Measurements from ENCODE around the gene EEF1A2. TPM values are rescaled to one million over a fixed set of nuclear protein-coding genes. Genes with fewer than 3 reads are reported as not detected.

The EEF1A2 gene
- polyA plus RNA-seq, 3 donors: 0.08 TPM; not detected in 2

GRCh38 chr20:63500902-63501817 is 2.3 kb upstream of the EEF1A2 start:
- H3K4me1 ChIP-seq (ENCODE audit: control insufficient read depth in 1 of 2, insufficient read depth in 2 of 2, low read length in 2 of 2): peaks cover 8 to 17% of the 10 kb centered on the region in 2 donors
- H3K36me3 Mint-ChIP-seq: no peaks in the 10 kb centered on the region
- no peak overlapping the region for H3K4me2 ChIP-seq (replicated peaks; ENCODE audit: extremely low read depth, low read length, poor library complexity, severe bottlenecking)
- no peak overlapping the region for H2AFZ ChIP-seq (ENCODE audit: insufficient read depth, low read depth, low read length, poor library complexity, severe bottlenecking)
- peaks cover 9 to 45% of the 10 kb centered on the region in 2 donors for H3K27me3 ChIP-seq (ENCODE audit: control insufficient read depth in 2 of 2, insufficient read depth in 2 of 2, low read length in 2 of 2)
- H4K20me1 ChIP-seq (ENCODE audit: insufficient read depth, low read length): no peaks in the 10 kb centered on the region
- intact Hi-C loops (cut with micrococcal nuclease): no loop called here
- H3K4me1 Mint-ChIP-seq: peaks cover 5% of the 10 kb centered on the region
- peaks cover 18 to 20% of the 10 kb centered on the region in 2 donors for H3K9me3 ChIP-seq (replicated peaks in 1 of 2; ENCODE audit: control insufficient read depth in 1 of 2, insufficient read depth in 1 of 2, low read length in 2 of 2)
- DNase-seq: no peak
- H3K9ac ChIP-seq (ENCODE audit: insufficient read depth, low read length, poor library complexity, severe bottlenecking): no peak overlapping the region
- H3K36me3 ChIP-seq (replicated peaks in 1 of 2; ENCODE audit: control insufficient read depth in 1 of 2, insufficient read depth in 2 of 2, low read length in 2 of 2): no peaks in the 10 kb centered on the region
- no peaks in the 10 kb centered on the region for H3K79me2 ChIP-seq (ENCODE audit: insufficient read depth, low read length)
- TF ChIP-seq, protein P1, sequence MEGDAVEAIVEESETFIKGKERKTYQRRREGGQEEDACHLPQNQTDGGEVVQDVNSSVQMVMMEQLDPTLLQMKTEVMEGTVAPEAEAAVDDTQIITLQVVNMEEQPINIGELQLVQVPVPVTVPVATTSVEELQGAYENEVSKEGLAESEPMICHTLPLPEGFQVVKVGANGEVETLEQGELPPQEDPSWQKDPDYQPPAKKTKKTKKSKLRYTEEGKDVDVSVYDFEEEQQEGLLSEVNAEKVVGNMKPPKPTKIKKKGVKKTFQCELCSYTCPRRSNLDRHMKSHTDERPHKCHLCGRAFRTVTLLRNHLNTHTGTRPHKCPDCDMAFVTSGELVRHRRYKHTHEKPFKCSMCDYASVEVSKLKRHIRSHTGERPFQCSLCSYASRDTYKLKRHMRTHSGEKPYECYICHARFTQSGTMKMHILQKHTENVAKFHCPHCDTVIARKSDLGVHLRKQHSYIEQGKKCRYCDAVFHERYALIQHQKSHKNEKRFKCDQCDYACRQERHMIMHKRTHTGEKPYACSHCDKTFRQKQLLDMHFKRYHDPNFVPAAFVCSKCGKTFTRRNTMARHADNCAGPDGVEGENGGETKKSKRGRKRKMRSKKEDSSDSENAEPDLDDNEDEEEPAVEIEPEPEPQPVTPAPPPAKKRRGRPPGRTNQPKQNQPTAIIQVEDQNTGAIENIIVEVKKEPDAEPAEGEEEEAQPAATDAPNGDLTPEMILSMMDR (IDR thresholded peaks at IDR 0.05): no peak
- H3K27ac ChIP-seq (ENCODE audit: low read depth in 1 of 2, low read length in 2 of 2): no peak overlapping the region
- H3K4me3 Mint-ChIP-seq: peak overlapping the region in 1 of 2 donors; percentile 35
- peak overlapping the region in 1 of 7 donors; percentile 20 for H3K27ac Mint-ChIP-seq
- 90% methylated on average over 25 of the region's 27 CpGs for WGBS (ENCODE audit: insufficient coverage)
- H3K9me3 Mint-ChIP-seq: peaks cover 13 to 20% (median 18%) of the 10 kb centered on the region in 7 donors
- H3K4me3 ChIP-seq (replicated peaks in 1 of 3; ENCODE audit: low read depth in 2 of 3, low read length in 3 of 3): no peak overlapping the region
- H3K27me3 Mint-ChIP-seq (ENCODE audit: low read depth in 3 of 3): peaks cover 48 to 69% (median 49%) of the 10 kb centered on the region in 3 donors

GRCh38 chr20:63500151-63500901 is 1.4 kb upstream of the EEF1A2 start:
- intact Hi-C loops (cut with micrococcal nuclease): no loop called here
- Histone ChIP-seq H3K4me3 (replicated peaks in 1 of 3; ENCODE audit: low read depth in 2 of 3, low read length in 3 of 3) (no peak overlapping the region), H3K9ac (ENCODE audit: insufficient read depth, low read length, poor library complexity, severe bottlenecking) (no peak overlapping the region), H3K36me3 (replicated peaks in 1 of 2; ENCODE audit: control insufficient read depth in 1 of 2, insufficient read depth in 2 of 2, low read length in 2 of 2) (no peaks in the 10 kb centered on the region), H4K20me1 (ENCODE audit: insufficient read depth, low read length) (no peaks in the 10 kb centered on the region), H3K4me1 (ENCODE audit: control insufficient read depth in 1 of 2, insufficient read depth in 2 of 2, low read length in 2 of 2) (peaks cover 8 to 20% of the 10 kb centered on the region in 2 donors), H2AFZ (ENCODE audit: insufficient read depth, low read depth, low read length, poor library complexity, severe bottlenecking) (no peak overlapping the region), H3K9me3 (replicated peaks in 1 of 2; ENCODE audit: control insufficient read depth in 1 of 2, insufficient read depth in 1 of 2, low read length in 2 of 2) (peaks cover 11 to 16% of the 10 kb centered on the region in 2 donors), H3K27me3 (ENCODE audit: control insufficient read depth in 2 of 2, insufficient read depth in 2 of 2, low read length in 2 of 2) (peaks cover 9 to 43% of the 10 kb centered on the region in 2 donors), H3K27ac (ENCODE audit: low read depth in 1 of 2, low read length in 2 of 2) (no peak overlapping the region), H3K4me2 (replicated peaks; ENCODE audit: extremely low read depth, low read length, poor library complexity, severe bottlenecking) (no peak overlapping the region), H3K79me2 (ENCODE audit: insufficient read depth, low read length) (no peaks in the 10 kb centered on the region)
- H3K27ac Mint-ChIP-seq: no peak overlapping the region
- H3K4me1 Mint-ChIP-seq: peaks cover 5% of the 10 kb centered on the region
- TF ChIP-seq, protein P1 (IDR thresholded peaks at IDR 0.05): no peak
- WGBS (ENCODE audit: insufficient coverage): 94% methylated on average over 9 of the region's 24 CpGs
- H3K9me3 Mint-ChIP-seq: peaks cover 10 to 16% (median 12%) of the 10 kb centered on the region in 7 donors
- DNase-seq: no peak
- H3K36me3 Mint-ChIP-seq: no peaks in the 10 kb centered on the region
- H3K27me3 Mint-ChIP-seq (ENCODE audit: low read depth in 3 of 3): peaks cover 47 to 75% (median 49%) of the 10 kb centered on the region in 3 donors
- H3K4me3 Mint-ChIP-seq: peak overlapping the region in 1 of 2 donors; percentile 39

All from CD14-positive monocyte (primary cell).